Motor neuron (in vitro differentiated cells): Measurements from ENCODE around the gene PFDN6. TPM values are rescaled to one million over a fixed set of nuclear protein-coding genes. Genes with fewer than 3 reads are reported as not detected.
"Not testable (repeated sequence)": the region's sequence is repeated elsewhere in the genome, so short reads cannot be mapped to it uniquely, and the experiment has no call there.

ENCODE experiments used
- ATAC-seq, 8 experiments: fragments of 200-7000 bp; cut with Tn5 transposase; replicated peaks in 6 of 8; 2 replicates each; pipeline ENCODE4 v1.8.0; 2021; ENCODE audit warnings: mild to moderate bottlenecking in 8 of 8, moderate library complexity in 8 of 8
- H3K27ac ChIP-seq, 2 donors: fragments of 250-450 bp; sonication (Bioruptor Pico); 2 replicates each; pipeline ENCODE4 v1.9.0; 2021; ENCODE audit warnings: antibody characterized with exemption in 2 of 2, mild to moderate bottlenecking in 2 of 2, moderate library complexity in 1 of 2
- H3K4me1 ChIP-seq, 2 donors: fragments of 250-450 bp; sonication (Bioruptor Pico); replicated peaks in 1 of 2; 2 replicates each; pipeline ENCODE4 v1.6.1; 2021; ENCODE audit warnings: antibody characterized with exemption in 2 of 2, mild to moderate bottlenecking in 2 of 2, moderate library complexity in 1 of 2
- H3K4me3 ChIP-seq, 5 donors: fragments of 250-450 bp; sonication (Bioruptor Pico); 2 replicates each; pipeline ENCODE4 v1.9.0; 2021; ENCODE audit warnings: antibody characterized with exemption in 5 of 5, mild to moderate bottlenecking in 5 of 5, moderate library complexity in 4 of 5
- WGBS, 10 experiments: fragments of 450-650 bp; shearing (Covaris generic); methylation state at CpG; one replicate each; pipeline ENCODE4 v1.0.0; 2022; 5-methylcytosine and 5-hydroxymethylcytosine counted together
- in situ Hi-C, 9 experiments: fragments of 400-800 bp; cut with MboI; loops; one replicate each; pipeline ENCODE4 v1.15.0; 2021; ENCODE audit warnings: low sequenced_read_pairs in 9 of 9, low pct_unique_long_range_greater_than_20kb in 2 of 9; ENCODE audit not compliant: unreplicated experiment in 9 of 9
- total RNA-seq, 8 experiments: library from RNA; unstranded; fragments of 300-600 nt; gene quantifications; 2 replicates each; pipeline versions ENCODE4 v1.2.3 to v1.2.4, GENCODE V29; 2022

The PFDN6 gene
- total RNA-seq, 8 experiments from 2014 or later: 88.9 to 168 (median 116) TPM

DNA sequence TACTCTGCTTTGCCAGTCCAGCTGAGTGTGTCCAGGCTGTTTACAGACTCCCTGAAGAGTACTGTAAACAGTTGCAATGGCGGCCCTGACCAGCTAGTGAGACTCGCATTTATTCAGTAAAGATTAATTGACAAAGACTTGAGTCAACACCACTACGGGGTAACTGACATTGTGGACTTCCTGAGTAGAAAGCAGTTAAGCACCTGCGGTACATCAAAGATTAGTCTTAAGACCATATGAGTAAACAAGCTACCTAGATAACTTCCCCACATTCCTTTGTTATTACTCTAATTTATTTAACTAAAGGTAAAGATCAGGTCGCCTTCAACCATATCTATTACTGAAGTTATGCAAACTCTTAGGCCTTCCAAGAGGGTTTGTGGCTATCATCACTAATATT, 30.4 kb upstream of the PFDN6 start:
- Histone ChIP-seq H3K4me3 (no peak overlapping the region), H3K27ac (no peak overlapping the region), H3K4me1 (no peaks in the 10 kb centered on the region)
- peak in 1 of 8 experiments; percentile 14 for ATAC-seq
- in situ Hi-C loops: no loop called here
- 72 to 100% (median 94%) methylated on average over 2 to 5 of the region's 5 CpGs; no CpG with 5 or more reads in 2 of the 10 experiments for WGBS, 10 experiments

- H3K4me1 ChIP-seq, ATAC-seq, H3K27ac ChIP-seq, H3K4me3 ChIP-seq, in situ Hi-C loops: not testable (repeated sequence)
- 92 to 100% (median 95%) methylated on average over 2 to 3 of the region's 3 CpGs; no CpG with 5 or more reads in 1 of the 10 experiments for WGBS, 10 experiments
Measured at GRCh38 chr6:33262490-33262889, 26.9 kb upstream of the PFDN6 start.

DNA sequence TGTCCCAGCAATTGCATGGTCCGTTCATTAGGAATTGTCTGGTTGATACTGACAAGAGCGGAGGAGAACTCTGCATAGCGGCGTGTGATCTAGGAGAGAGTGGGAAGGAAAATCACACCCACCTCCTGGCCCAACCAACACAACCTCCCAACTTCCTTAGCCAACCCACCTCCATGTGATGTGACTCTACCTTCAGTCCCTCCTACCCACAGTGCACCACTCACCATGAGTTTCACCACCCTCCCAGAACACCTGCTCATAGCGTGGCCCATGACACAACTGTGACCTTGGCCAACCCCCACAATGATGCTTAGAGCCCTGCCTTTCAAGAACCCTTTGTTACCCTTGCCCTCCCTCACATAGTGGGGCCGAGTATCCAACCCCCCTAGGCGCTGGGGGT, 25.4 kb upstream of the PFDN6 start:
- Histone ChIP-seq H3K27ac (no peak overlapping the region), H3K4me3 (no peak overlapping the region), H3K4me1 (no peaks in the 10 kb centered on the region)
- WGBS, 10 experiments: 0 to 100% (median 81%) methylated on average over 1 to 5 of the region's 7 CpGs; no CpG with 5 or more reads in 3 of the 10 experiments
- ATAC-seq: peak in 1 of 8 experiments; percentile 15
- in situ Hi-C loops: no loop called here

DNA sequence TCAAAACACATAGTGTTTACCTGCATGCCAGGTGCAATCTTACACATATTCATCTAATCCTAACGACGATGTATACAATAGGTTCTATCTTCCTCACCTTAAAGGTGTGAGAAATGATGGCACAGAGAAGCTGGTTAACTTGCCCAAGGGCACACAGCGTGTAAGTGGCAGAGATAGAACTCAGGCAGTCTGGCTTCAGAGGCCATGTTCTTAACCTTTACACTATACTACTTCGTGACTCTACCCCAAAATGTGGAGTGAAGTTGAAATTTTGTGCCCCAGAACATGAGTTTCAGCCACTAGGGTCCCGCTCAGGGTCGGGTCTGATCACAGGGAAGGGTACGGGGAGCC, 18.3 kb upstream of the PFDN6 start:
- peak in 2 of 8 experiments; percentile 3 to 4 for ATAC-seq
- WGBS, 10 experiments: 0 to 4% (median 0%) methylated on average over 1 to 6 of the region's 7 CpGs; no CpG with 5 or more reads in 2 of the 10 experiments
- in situ Hi-C loops: no loop called here

DNA sequence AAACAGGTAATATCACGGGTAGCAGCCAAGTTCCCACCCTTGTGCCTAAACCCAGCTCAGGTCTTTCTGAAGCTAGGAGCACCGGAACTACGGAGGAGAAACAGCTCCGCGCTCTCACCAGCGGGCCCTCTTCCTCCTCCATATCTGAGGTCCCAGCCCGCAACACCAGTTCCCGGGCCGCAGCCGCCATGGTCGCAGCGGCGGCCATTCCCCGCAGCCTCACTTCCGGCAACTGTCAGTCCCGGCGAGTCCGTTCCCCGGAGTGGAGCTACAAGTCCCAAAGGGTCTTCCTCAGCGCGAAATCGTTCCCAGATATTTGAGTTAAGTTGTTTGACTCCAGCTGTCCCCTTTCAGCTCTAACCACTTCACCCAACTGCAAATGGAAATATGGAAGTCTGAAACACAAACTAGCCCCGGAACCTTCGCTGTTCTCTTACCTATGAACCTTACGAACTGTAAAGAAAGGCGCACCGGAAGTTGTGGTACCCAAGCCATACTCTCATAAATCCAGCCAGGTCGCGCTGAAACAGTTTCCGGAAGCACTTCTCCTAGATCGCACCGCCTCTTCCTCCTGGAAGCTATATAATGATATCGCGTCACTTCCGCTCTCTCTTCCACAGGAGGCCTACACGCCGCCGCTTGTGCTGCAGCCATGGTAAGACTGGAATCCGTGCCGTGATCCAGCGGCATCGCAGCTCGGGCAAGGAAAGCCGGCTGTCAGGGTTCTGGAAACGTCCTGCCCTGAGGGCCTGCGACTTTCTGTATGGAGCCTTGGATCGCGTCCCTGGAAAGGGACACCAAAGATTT, 17.7 kb upstream of the PFDN6 start, which contains the start of the genes RPS18 and VPS52:
Gene RPS18, plus strand, starts transcription at position 608 of the 807 bp plus-strand sequence. Its CDS starts 45 bp downstream, at position 653.
Gene VPS52, minus strand, starts transcription at position 409 of the 807 bp plus-strand sequence. Its CDS starts 201 bp downstream, at position 208.
- 0 to 5% (median 0%) methylated on average over 1 to 21 of the region's 48 CpGs for WGBS, 10 experiments
- H3K27ac ChIP-seq: peak within 1 kb of the TSS; percentile 95 to 98
- peaks cover 37 to 45% of the 10 kb centered on the region in 2 donors for H3K4me1 ChIP-seq
- H3K4me3 ChIP-seq: peak within 1 kb of the TSS; percentile 73 to 86 (median 81)
- in situ Hi-C loops: no loop called here
- peak; percentile 78 to 96 (median 94) for ATAC-seq

More for the DNA sequence above, 18.3 kb upstream of the PFDN6 start:
- H3K4me1 ChIP-seq: peaks cover 34 to 39% of the 10 kb centered on the region in 2 donors
- peak overlapping the region; percentile 73 to 86 (median 81) for H3K4me3 ChIP-seq
- H3K27ac ChIP-seq: peak overlapping the region; percentile 95 to 98

GRCh38 chr6:33272275-33273128, 16.9 kb upstream of the PFDN6 start:
- Histone ChIP-seq H3K4me3 (peak overlapping the region; percentile 73 to 86 (median 81)), H3K4me1 (peaks cover 37 to 47% of the 10 kb centered on the region in 2 donors), H3K27ac (peak overlapping the region; percentile 70 to 98)
- 0 to 7% (median 2%) methylated on average over 3 to 21 of the region's 22 CpGs for WGBS, 10 experiments
- in situ Hi-C loops: no loop called here
- ATAC-seq: peak in 5 of 8 experiments; percentile 0 to 5 (median 3)

DNA sequence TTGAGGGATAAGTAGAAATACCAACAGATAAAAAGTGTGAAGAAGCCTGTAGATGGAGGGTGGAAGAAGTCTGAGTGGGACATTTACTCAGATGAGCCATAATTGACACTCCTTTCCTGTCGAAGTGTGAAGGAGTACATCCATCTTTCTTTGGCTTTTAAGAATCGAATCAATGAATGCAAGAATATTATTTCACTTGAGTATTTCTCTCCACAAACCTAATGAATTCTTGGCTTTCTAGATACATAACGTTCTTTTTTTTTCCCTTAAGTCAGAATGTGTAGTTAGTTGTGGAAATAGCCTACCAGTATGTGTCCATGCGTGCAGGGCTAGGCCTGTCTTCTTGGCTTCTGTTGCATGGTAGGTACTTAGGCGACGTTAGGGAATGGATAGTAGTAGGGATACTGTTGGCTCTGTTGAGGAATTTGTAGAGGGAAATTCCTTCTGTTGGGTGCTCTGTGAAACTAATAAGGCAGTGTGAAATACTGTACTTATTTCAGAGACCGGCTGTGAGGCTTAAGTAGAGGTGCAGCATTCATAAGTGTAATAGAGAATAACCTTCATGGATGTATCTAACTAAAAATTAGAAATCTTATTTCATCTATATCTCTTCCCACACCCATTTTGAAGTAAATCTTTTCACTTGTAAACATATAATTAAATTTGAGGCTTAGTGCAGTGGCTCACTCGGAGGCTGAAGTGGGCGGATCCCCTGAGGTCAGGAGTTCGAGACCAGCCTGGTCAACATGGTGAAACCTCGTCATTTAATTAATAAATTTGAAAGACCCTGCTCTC, 16.1 kb upstream of the PFDN6 start:
- in situ Hi-C loops: no loop called here
- H3K4me1 ChIP-seq: peaks cover 42 to 54% of the 10 kb centered on the region in 2 donors
- ATAC-seq: no peak
- peak overlapping the region; percentile 73 to 86 (median 81) for H3K4me3 ChIP-seq
- WGBS, 10 experiments: 2 to 57% (median 38%) methylated on average over 2 to 11 of the region's 11 CpGs
- H3K27ac ChIP-seq: peak overlapping the region in 1 of 2 donors; percentile 98

DNA sequence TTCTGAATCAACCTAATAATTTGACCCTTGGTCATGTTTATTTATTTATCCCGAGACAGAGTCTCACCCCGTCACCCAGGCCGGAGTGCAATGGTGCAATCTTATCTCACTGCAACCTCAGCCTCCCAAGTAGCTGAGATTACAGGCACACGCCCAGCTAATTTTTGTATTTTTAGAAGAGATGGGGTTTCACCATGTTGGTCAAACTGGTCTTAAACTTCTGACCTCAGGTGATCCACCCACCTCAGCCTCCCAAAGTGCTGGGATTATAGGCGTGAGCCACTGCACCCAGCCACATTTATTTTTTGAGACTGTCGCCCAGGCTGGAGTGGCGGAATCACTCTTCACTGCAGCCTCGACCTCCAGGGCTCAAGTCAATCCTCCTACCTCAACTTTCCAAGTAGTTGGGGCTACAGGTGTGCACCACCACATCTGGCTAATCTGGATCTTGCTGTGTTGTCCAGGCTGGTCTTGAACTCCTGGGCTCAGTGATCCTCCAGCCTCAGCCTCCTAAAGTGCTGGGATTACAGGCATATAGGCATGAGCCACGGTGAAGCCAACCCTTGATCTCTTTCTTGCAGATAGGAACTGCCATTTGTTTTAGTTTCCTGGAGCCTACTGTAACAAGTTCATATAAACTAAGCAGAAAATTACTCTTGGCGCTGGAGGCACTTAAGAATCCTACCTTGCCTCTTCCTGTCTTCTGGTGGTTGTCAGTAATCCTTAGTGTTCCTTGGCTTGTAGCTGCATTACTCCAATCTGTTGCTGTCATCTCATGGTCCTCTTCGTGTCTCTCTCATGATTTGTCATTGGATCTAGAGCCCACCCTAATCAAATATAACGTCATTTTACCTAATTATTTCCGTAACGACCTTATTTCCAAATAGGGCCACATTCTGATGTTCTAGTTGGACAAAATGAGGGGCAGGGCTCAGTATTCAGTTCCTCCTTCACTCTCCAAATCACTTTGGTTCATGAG, 15.2 kb upstream of the PFDN6 start:
- ATAC-seq: no peak

DNA sequence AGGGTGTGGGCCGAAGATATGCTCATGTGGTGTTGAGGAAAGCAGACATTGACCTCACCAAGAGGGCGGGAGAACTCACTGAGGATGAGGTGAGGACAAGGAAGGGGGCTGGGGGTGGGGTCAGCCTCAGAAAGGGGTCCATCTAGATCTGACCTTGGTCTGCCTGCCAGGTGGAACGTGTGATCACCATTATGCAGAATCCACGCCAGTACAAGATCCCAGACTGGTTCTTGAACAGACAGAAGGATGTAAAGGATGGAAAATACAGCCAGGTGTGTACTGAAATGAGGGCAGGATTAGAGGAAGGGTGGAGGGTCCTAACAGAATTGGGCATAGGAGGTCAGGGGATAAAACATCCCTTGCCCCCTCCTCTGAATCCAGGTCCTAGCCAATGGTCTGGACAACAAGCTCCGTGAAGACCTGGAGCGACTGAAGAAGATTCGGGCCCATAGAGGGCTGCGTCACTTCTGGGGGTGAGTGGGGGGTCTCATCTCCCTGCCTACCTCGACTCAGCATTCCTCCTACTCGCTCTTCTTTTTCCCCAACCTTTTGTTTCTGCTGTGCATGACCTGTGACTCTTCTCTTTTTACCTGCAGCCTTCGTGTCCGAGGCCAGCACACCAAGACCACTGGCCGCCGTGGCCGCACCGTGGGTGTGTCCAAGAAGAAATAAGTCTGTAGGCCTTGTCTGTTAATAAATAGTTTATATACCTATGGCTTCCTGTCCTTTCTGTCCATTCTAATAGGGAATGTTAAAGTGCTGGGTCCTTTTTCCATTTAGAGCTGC, 13.4 kb upstream of the PFDN6 start:
- Histone ChIP-seq H3K27ac (peak overlapping the region; percentile 76 to 79), H3K4me3 (peak overlapping the region; percentile 36 to 48 (median 38)), H3K4me1 (peaks cover 40 to 48% of the 10 kb centered on the region in 2 donors)
- WGBS, 10 experiments: 37 to 83% (median 63%) methylated on average over 1 to 7 of the region's 16 CpGs; no CpG with 5 or more reads in 2 of the 10 experiments
- ATAC-seq, in situ Hi-C loops: not testable (repeated sequence)

More for the DNA sequence above, 15.2 kb upstream of the PFDN6 start:
- peak overlapping the region in 1 of 5 donors; percentile 79 for H3K4me3 ChIP-seq
- 10 to 100% (median 62%) methylated on average over 1 to 13 of the region's 14 CpGs for WGBS, 10 experiments
- peaks cover 42 to 54% of the 10 kb centered on the region in 2 donors for H3K4me1 ChIP-seq
- H3K27ac ChIP-seq: no peak overlapping the region
- in situ Hi-C loops: no loop called here

- no peak for ATAC-seq
- Histone ChIP-seq H3K4me1 (peaks cover 39 to 47% of the 10 kb centered on the region in 2 donors), H3K4me3 (peak overlapping the region; percentile 36 to 48 (median 38)), H3K27ac (peak overlapping the region; percentile 76 to 79)
- in situ Hi-C loops: no loop called here
Measured at GRCh38 chr6:33276581-33276863, 12.9 kb upstream of the PFDN6 start.
